Chondrocyte (in vitro differentiated cells): ENCODE data around the gene SDCBP2. TPM values are rescaled to one million over a fixed set of nuclear protein-coding genes. Genes with fewer than 3 reads are reported as not detected.

Experiments used
- DNase-seq: peaks from one replicate; pipeline ENCODE4 v3.0.0; 2021; ENCODE audit warnings: mixed read lengths, low spot score
- H3K27ac Mint-ChIP-seq: one replicate; pipeline ENCODE4 v1.8.0; 2021; ENCODE audit warnings: mild to moderate bottlenecking, moderate library complexity, mixed read lengths; ENCODE audit not compliant: unreplicated experiment
- H3K27me3 Mint-ChIP-seq: 2 replicates; pipeline ENCODE4 v1.8.0; 2021; ENCODE audit warnings: low read depth, mixed read lengths
- H3K36me3 Mint-ChIP-seq: 2 replicates; pipeline ENCODE4 v1.8.0; 2021; ENCODE audit warnings: low read depth, mixed read lengths
- H3K4me1 Mint-ChIP-seq: 2 replicates; pipeline ENCODE4 v1.8.0; 2021; ENCODE audit warnings: low read depth, mild to moderate bottlenecking, mixed read lengths
- H3K4me3 Mint-ChIP-seq: one replicate; pipeline ENCODE4 v1.8.0; 2021; ENCODE audit warnings: mild to moderate bottlenecking, moderate library complexity, mixed read lengths; ENCODE audit not compliant: unreplicated experiment
- H3K9me3 Mint-ChIP-seq: 2 replicates; pipeline ENCODE4 v1.8.0; 2021; ENCODE audit warnings: low read depth, mixed read lengths
- CTCF ChIP-seq: fragments of 200-600 bp; sonication (generic); IDR thresholded peaks from 2 replicates; pipeline ENCODE4 v1.5.0; 2021; ENCODE audit warnings: antibody characterized with exemption, mild to moderate bottlenecking, moderate library complexity
- total RNA-seq: library from RNA; stranded (reverse); gene quantifications from 3 replicates; pipeline ENCODE4 v1.2.1, GENCODE V29; 2021

The SDCBP2 gene
- total RNA-seq, 1 donor from 2014 or later: 2.3 TPM

DNA sequence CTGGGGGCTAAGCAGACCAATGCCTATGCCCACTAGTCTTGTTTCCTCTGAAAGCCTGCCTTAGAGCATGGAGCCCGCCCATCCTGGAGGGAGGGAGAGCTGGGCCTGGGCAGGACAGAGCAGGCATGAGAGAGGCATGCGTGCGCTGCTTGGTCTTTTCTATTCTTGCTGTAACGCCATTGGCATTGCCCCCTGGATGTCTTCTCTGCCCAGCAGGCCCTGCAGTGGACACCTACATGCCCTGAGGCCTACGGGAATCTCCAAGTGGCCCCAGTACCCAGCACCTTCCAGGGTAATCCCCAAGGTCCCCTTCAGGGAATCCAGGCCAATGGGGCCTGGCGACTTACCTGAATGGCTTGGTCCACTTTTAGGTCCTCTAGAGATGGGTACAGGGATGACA lies 8.9 kb downstream of the SDCBP2 start:
- peaks cover 8% of the 10 kb centered on the region for H3K4me1 Mint-ChIP-seq
- peaks cover 3% of the 10 kb centered on the region for H3K9me3 Mint-ChIP-seq
- no peak overlapping the region for H3K27ac Mint-ChIP-seq
- no peak for DNase-seq
- no peak for TF ChIP-seq CTCF
- H3K27me3 Mint-ChIP-seq: no peaks in the 10 kb centered on the region
- H3K36me3 Mint-ChIP-seq: no peaks in the 10 kb centered on the region
- no peak overlapping the region for H3K4me3 Mint-ChIP-seq

GRCh38 chr20:1319462-1319861 lies 9.5 kb downstream of the SDCBP2 start:
- no peak for DNase-seq
- H3K27ac Mint-ChIP-seq: no peak overlapping the region
- peaks cover 8% of the 10 kb centered on the region for H3K4me1 Mint-ChIP-seq
- no peak for TF ChIP-seq CTCF
- H3K27me3 Mint-ChIP-seq: no peaks in the 10 kb centered on the region
- no peak overlapping the region for H3K4me3 Mint-ChIP-seq
- H3K36me3 Mint-ChIP-seq: no peaks in the 10 kb centered on the region
- H3K9me3 Mint-ChIP-seq: peaks cover 3% of the 10 kb centered on the region

GRCh38 chr20:1319051-1319450 lies 9.9 kb downstream of the SDCBP2 start:
- H3K27me3 Mint-ChIP-seq: no peaks in the 10 kb centered on the region
- H3K4me3 Mint-ChIP-seq: no peak overlapping the region
- DNase-seq: no peak
- no peak overlapping the region for H3K27ac Mint-ChIP-seq
- H3K36me3 Mint-ChIP-seq: no peaks in the 10 kb centered on the region
- TF ChIP-seq CTCF: no peak
- peaks cover 3% of the 10 kb centered on the region for H3K9me3 Mint-ChIP-seq
- H3K4me1 Mint-ChIP-seq: peaks cover 6% of the 10 kb centered on the region

DNA sequence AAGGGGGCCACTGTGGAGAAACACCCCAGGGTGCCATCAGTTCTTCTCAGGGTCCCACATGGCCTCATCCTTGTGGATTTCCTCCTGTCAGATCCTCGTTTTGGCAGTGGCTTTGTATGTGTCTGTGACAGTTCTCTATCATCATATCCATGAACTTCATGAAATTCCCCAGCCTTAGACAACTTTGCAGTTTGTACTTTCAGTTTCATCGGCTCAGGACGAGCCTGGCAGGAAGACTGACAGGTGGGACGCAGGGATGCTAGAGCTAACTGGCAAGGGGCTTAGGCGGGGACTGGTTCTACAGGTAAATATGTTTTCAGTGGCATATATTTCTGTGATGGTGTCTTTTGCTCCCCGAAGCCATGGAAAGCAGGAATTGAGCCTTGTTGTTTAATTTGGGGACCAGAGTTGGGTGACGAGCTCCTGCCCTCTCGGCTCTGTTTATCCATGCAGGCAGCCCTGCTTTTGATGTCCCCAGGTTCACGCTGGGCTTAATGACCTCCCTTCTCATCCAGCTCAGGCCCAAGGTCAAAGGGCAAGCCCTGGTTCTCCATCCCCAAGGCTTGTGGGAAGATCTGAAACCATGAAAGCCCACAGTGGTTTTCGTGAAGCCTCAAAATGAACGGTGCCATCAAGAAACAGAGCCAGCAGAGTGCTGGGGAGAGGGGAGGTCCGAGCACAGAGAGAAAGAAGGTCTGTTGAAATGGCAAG lies 11.2 kb downstream of the SDCBP2 start:
- H3K27ac Mint-ChIP-seq: no peak overlapping the region
- H3K4me1 Mint-ChIP-seq: peaks cover 6% of the 10 kb centered on the region
- H3K27me3 Mint-ChIP-seq: no peaks in the 10 kb centered on the region
- no peak for DNase-seq
- TF ChIP-seq CTCF: no peak
- peaks cover 3% of the 10 kb centered on the region for H3K9me3 Mint-ChIP-seq
- no peak overlapping the region for H3K4me3 Mint-ChIP-seq
- H3K36me3 Mint-ChIP-seq: no peaks in the 10 kb centered on the region

DNA sequence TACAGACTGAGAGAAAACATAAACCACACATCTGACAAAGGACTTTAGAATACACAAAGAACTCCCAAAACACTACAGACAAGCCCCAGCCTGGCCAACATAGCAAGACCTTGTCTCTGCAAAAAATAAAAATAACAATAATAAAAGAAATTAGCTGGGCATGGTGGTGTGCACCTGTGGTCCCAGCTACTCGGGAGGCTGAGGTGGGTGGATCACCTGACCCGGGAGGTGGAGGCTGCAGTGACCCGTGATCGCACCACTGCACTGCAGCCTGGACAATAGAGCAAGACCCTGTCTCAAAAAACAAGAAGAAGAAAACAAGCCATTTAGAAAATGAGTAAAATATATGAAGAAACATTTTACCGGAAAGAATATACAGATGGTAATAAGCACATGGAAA lies 13.1 kb downstream of the SDCBP2 start:
- H3K36me3 Mint-ChIP-seq: no peaks in the 10 kb centered on the region

More for the DNA sequence above, 13.1 kb downstream of the SDCBP2 start:
- TF ChIP-seq CTCF: no peak
- Mint-ChIP-seq H3K4me3 (no peak overlapping the region), H3K9me3 (peaks cover 3% of the 10 kb centered on the region), H3K27ac (no peak overlapping the region), H3K27me3 (no peaks in the 10 kb centered on the region), H3K4me1 (peaks cover 6% of the 10 kb centered on the region)
- no peak for DNase-seq
